Measurements from ENCODE around the gene SSH2. TPM values are rescaled to one million over a fixed set of nuclear protein-coding genes. Genes with fewer than 3 reads are reported as not detected.

The SSH2 gene
- total RNA-seq, 1 donor: 13.0 TPM

DNA sequence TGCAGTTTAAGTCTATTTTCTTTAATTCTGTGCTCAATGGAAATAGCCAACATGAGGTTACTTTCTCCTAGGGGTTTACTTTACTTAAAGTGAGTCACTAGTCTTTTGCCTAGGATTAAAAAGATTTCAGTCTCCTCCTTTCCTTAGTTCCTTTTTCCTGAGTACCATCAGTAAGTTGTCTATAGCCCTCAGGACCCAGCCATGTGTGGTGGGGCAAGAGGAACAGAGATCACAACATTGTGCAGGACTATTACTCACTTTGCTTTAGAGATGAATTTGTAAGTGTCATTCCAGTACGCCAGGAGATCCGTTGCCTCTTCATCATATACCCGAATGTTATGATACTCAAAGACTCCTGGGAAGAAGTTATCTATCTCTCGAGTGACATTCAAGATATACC is 279.6 kb downstream of the SSH2 start:
- no peak overlapping the region for H3K4me2 ChIP-seq (ENCODE audit: insufficient read depth, low read length)
- no peaks in the 10 kb centered on the region for H3K27me3 ChIP-seq (ENCODE audit: insufficient read depth, low read length)
- no peak overlapping the region for H3K4me3 ChIP-seq (ENCODE audit: insufficient read depth, low read length)
- H4K20me1 ChIP-seq (ENCODE audit: insufficient read depth, low read length): no peaks in the 10 kb centered on the region
- no peak for DNase-seq (ENCODE audit: insufficient read length, low spot score, missing footprints)
- H3K9me3 ChIP-seq (ENCODE audit: low read depth, low read length): no peaks in the 10 kb centered on the region
- H3K4me1 ChIP-seq (ENCODE audit: insufficient read depth, low read length): peaks cover 12% of the 10 kb centered on the region
- no peaks in the 10 kb centered on the region for H3K36me3 ChIP-seq (ENCODE audit: insufficient read depth, low read length)
- TF ChIP-seq CTCF (IDR thresholded peaks at IDR 0.05; ENCODE audit: extremely low read depth, low read depth, low read length): no peak
- H2AFZ ChIP-seq (ENCODE audit: low read length): no peak overlapping the region
- H3K79me2 ChIP-seq (ENCODE audit: insufficient read depth, low read length): no peaks in the 10 kb centered on the region
- H3K27ac ChIP-seq (ENCODE audit: low read depth, low read length): no peak overlapping the region

GRCh38 chr17:29649359-29649758 is 280.7 kb downstream of the SSH2 start:
- H3K4me3 ChIP-seq (ENCODE audit: insufficient read depth, low read length): no peak overlapping the region
- H3K4me2 ChIP-seq (ENCODE audit: insufficient read depth, low read length): no peak overlapping the region
- peaks cover 19% of the 10 kb centered on the region for H3K4me1 ChIP-seq (ENCODE audit: insufficient read depth, low read length)
- no peaks in the 10 kb centered on the region for H3K79me2 ChIP-seq (ENCODE audit: insufficient read depth, low read length)
- no peaks in the 10 kb centered on the region for H3K36me3 ChIP-seq (ENCODE audit: insufficient read depth, low read length)
- no peak for DNase-seq (ENCODE audit: insufficient read length, low spot score, missing footprints)
- no peaks in the 10 kb centered on the region for H3K27me3 ChIP-seq (ENCODE audit: insufficient read depth, low read length)
- TF ChIP-seq CTCF (IDR thresholded peaks at IDR 0.05; ENCODE audit: extremely low read depth, low read depth, low read length): no peak
- no peaks in the 10 kb centered on the region for H3K9me3 ChIP-seq (ENCODE audit: low read depth, low read length)
- H3K27ac ChIP-seq (ENCODE audit: low read depth, low read length): no peak overlapping the region
- H4K20me1 ChIP-seq (ENCODE audit: insufficient read depth, low read length): no peaks in the 10 kb centered on the region
- H2AFZ ChIP-seq (ENCODE audit: low read length): no peak overlapping the region

GRCh38 chr17:29648005-29648404 is 282.0 kb downstream of the SSH2 start:
- no peak for TF ChIP-seq CTCF (IDR thresholded peaks at IDR 0.05; ENCODE audit: extremely low read depth, low read depth, low read length)
- H3K79me2 ChIP-seq (ENCODE audit: insufficient read depth, low read length): no peaks in the 10 kb centered on the region
- no peaks in the 10 kb centered on the region for H3K9me3 ChIP-seq (ENCODE audit: low read depth, low read length)
- no peak for DNase-seq (ENCODE audit: insufficient read length, low spot score, missing footprints)
- no peaks in the 10 kb centered on the region for H3K27me3 ChIP-seq (ENCODE audit: insufficient read depth, low read length)
- no peaks in the 10 kb centered on the region for H4K20me1 ChIP-seq (ENCODE audit: insufficient read depth, low read length)
- no peak overlapping the region for H2AFZ ChIP-seq (ENCODE audit: low read length)
- peaks cover 19% of the 10 kb centered on the region for H3K4me1 ChIP-seq (ENCODE audit: insufficient read depth, low read length)
- H3K27ac ChIP-seq (ENCODE audit: low read depth, low read length): no peak overlapping the region
- H3K36me3 ChIP-seq (ENCODE audit: insufficient read depth, low read length): no peaks in the 10 kb centered on the region
- no peak overlapping the region for H3K4me2 ChIP-seq (ENCODE audit: insufficient read depth, low read length)
- H3K4me3 ChIP-seq (ENCODE audit: insufficient read depth, low read length): no peak overlapping the region

DNA sequence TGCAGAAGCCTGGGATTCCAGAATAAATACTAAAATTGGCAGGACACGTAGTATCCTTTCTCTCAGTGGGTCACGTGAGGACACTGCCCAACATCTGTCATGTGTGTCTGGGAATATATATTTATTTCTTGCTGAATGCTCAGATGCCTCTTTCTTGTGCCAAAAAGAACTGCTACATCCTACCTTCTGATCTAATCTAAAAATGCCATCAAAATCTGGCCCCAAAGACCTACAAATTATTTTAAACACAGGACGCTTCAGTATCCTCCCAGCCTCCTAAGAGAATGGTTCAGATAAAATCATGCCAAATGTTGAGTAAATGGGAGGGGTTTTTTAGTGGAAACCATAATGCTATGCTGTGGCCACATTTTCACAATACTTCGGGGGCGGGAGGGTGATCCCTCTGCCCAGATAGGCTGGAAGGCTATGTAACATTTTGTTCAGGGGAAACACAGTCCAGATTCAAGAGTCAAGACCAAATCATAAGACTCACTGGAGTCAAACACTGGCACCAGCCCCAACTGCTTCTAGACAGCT is 284.4 kb downstream of the SSH2 start:
- peak overlapping the region; percentile 92 for H3K27ac ChIP-seq (ENCODE audit: low read depth, low read length)
- no peaks in the 10 kb centered on the region for H4K20me1 ChIP-seq (ENCODE audit: insufficient read depth, low read length)
- peak; percentile 53 for DNase-seq (ENCODE audit: insufficient read length, low spot score, missing footprints)
- peak overlapping the region; percentile 84 for H3K4me2 ChIP-seq (ENCODE audit: insufficient read depth, low read length)
- no peak for TF ChIP-seq CTCF (IDR thresholded peaks at IDR 0.05; ENCODE audit: extremely low read depth, low read depth, low read length)
- no peaks in the 10 kb centered on the region for H3K9me3 ChIP-seq (ENCODE audit: low read depth, low read length)
- H3K4me1 ChIP-seq (ENCODE audit: insufficient read depth, low read length): peaks cover 18% of the 10 kb centered on the region
- H3K27me3 ChIP-seq (ENCODE audit: insufficient read depth, low read length): no peaks in the 10 kb centered on the region
- H3K79me2 ChIP-seq (ENCODE audit: insufficient read depth, low read length): no peaks in the 10 kb centered on the region
- H3K4me3 ChIP-seq (ENCODE audit: insufficient read depth, low read length): peak overlapping the region; percentile 45
- H3K36me3 ChIP-seq (ENCODE audit: insufficient read depth, low read length): no peaks in the 10 kb centered on the region
- H2AFZ ChIP-seq (ENCODE audit: low read length): peak overlapping the region; percentile 73

Measured in osteoblast (primary cell).